GM19238 (cell line): ENCODE data around the gene SLC39A7.
A peak's percentile ranks its signal among the peaks of the same experiment; 100 is the strongest.

Experiments
- DNase-seq: peaks from one replicate; pipeline ENCODE4 v3.0.0; 2011; ENCODE audit warnings: low spot score; ENCODE audit not compliant: insufficient read length

The SLC39A7 gene

GRCh38 chr6:33189164-33189563 lies 11.5 kb upstream of the SLC39A7 start:
- DNase-seq, result no peak

GRCh38 chr6:33189625-33190448 lies 10.8 kb upstream of the SLC39A7 start:
- DNase-seq, result no peak

DNA sequence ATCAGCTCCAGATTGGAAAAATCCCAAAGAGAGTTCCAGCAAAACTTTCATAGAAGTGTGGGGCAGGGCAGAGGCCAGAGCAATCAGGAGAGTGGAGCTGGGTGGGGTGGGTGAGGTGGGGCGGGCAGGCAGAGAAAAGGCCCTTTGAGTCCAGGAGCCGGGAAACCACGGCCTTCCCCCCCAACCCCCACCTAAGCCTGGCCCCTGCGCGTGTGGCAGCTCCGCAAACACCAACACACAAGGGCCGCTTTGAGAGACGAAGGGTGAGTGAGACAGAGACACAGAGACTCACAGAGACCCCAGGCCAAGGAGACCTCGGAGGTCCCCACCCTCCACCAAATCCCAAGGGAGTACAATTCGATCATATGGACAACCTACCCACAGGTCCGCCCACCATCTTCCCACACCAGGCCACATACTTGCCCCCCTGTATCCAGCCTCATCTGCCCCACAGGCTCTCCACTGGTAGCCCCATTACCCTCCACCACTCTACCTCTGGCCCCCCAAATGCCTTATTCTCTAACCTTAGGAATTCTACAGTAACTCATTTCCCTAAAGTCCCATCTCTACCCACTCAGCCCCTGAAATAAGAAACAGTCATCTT lies 10.1 kb upstream of the SLC39A7 start:
- no peak for DNase-seq

- no peak for DNase-seq
Observed at GRCh38 chr6:33191383-33192104, 9.1 kb upstream of the SLC39A7 start.

GRCh38 chr6:33192105-33192646 lies 8.5 kb upstream of the SLC39A7 start, which contains the start of gene COL11A2:
TSS of gene COL11A2 (minus strand) at chr6:33192467. CDS start at chr6:33192240, 227 bp downstream.
- no peak for DNase-seq

- no peak for DNase-seq
Observed at GRCh38 chr6:33192671-33193602, 7.7 kb upstream of the SLC39A7 start.

DNA sequence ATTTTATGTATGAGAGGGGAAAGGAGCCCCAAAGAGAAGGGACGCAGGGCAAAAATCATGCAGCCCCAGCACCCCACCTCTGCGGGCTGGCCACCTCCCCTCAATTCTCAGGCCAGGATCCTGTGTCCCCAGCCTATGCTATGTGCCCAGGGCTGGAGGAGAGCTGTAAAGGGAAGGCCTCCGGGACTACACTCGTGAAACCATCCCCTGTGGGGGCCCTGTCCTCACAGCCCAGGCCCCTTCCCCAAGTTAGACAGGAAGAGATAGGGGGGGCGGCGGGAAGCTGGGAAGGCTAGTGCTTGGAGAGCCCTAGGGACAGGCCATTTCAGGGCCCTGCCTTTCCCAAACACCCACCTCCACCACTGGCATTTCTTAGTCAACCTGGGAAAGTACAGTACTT lies 7.0 kb upstream of the SLC39A7 start:
- no peak for DNase-seq

- DNase-seq, result no peak
Observed at GRCh38 chr6:33194431-33194979, 6.2 kb upstream of the SLC39A7 start.

GRCh38 chr6:33195304-33196165 lies 5.1 kb upstream of the SLC39A7 start:
- no peak for DNase-seq

DNA sequence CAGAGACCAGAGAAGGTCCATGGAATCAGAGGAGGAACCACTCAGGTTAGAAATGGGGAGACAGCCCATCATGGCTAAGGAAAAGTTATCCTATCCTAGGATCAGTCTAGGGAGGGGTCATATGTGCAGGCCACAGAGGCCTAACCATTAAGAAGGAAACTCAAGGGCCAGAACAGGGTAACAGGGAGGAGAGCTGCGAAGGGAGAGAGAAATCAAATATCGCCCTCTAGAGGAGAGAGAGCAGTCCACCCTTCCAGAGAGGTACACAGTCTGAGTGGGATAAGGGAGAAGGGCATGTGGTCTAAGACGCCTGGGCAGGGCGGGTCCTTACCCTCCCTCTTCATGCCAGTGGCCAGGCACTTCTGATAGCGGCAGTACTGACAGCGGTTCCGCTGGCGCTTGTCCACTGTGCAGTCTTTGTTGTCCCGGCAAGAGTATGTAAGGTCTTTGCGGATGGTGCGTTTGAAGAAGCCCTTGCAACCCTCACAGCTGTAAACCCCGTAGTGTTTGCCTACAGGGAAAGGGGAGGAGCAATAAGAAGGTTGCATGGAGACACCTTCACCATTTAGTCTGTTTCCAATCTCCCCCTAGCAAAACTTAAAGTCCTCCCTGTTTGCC lies 3.1 kb upstream of the SLC39A7 start:
- DNase-seq, result peak; percentile 70

DNA sequence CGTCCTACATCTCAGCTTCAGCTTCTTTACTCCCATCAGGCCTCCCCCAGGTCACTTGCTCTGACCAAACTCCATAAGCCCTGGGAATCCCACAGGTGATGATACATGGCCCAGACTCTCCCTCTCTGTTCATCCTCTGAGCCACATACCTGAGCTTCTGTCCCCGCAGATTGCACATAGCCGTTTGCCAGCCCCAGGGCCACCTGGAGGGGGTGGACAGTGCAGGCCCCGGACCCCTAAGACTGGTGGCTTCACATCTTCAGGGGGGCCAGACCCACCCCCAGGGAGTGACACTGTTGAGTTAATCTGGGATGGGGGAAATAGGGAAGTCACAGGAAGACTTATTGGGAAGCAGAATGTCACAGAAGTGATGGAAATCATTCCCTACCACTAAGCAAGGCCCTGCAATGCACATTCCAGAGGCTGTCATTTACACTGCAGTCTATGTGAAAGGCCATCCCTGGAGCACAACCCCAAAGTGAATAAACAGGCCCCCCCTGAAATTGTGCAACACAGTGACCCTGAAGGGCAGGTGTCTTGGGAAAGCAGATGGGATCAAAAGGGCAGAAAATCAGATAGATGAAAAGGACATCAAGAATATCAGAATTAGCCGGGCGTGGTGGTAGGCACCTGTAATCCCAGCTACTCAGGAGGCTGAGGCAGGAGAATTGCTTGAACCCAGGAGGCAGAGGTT lies 2.4 kb upstream of the SLC39A7 start:
- no peak for DNase-seq

GRCh38 chr6:33198853-33199436 lies 1.7 kb upstream of the SLC39A7 start:
- DNase-seq, result no peak

DNA sequence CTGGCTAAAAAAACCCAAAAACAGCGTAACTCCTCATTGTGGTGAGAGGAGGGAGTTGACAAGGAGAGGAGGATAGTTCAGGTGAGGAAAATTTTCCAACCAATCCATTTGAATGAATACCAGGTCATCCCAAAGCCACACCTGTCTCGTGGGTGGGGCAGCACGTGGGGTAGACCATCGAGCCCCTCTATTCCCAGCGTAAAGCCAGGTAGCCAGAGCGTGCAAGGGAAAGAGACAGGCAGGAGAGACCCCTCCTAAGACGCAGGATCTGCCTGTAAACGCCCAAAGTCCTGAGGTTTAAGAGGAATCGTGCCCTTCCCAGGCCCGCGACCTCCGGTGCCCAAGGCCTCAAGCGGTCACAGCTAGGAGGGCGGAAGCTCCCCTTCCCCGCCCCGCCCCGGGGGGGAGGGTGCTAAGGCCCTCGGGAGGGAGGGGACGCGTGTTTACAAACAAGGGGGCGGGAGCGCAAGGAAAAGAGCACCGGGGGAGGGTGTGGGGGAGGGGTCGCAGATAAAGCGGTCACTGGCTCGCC lies 914 bp upstream of the SLC39A7 start:
- DNase-seq, result peak; percentile 85

GRCh38 chr6:33201147-33201545 lies 479 bp downstream of the SLC39A7 start:
- DNase-seq, result no peak

DNA sequence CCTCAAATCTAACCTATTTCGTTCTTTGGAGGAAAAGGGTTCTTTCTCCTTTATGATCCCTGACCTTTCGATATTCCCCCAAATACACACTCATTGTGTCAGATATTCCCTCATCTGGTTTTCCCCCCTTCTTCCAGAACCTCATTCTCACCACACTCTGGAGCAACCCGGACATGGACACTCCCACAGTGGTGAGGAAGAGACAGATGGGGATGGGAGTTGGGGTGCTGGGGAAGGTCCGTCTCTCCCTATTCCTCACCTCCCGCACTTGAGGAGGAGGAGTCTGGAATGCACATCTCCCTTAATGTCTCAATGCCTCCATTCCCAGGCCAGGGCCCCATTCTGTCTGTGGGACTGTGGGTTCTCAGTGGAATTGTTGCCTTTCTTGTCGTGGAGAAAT lies 1.3 kb downstream of the SLC39A7 start:
- DNase-seq, result no peak

GRCh38 chr6:33202799-33203198 lies 2.1 kb downstream of the SLC39A7 start:
- DNase-seq, result no peak

- no peak for DNase-seq
Observed at GRCh38 chr6:33203443-33204164, 2.9 kb downstream of the SLC39A7 start.

GRCh38 chr6:33204165-33204414 lies 3.4 kb downstream of the SLC39A7 start:
- DNase-seq, result no peak
